Keratinocyte (primary cell): ENCODE data around the gene GNB5. TPM values are rescaled to one million over a fixed set of nuclear protein-coding genes. Genes with fewer than 3 reads are reported as not detected.

Source experiments
- DNase-seq: peaks from one replicate; pipeline ENCODE4 v3.0.0-alpha.2; 2011; ENCODE audit warnings: low read depth, missing footprints, low spot score
- FAIRE-seq: peaks from 2 replicates; lab custom pipeline; 2011; peaks lifted over from hg19 to GRCh38; lab: Jason Lieb, UNC
- H2AFZ ChIP-seq: 2 replicates; pipeline ENCODE4 v1.6.0; 2012; ENCODE audit warnings: low read length, control low read depth, inconsistent platforms; ENCODE audit not compliant: control insufficient read depth
- H3K27ac ChIP-seq: 2 replicates; pipeline ENCODE4 v1.5.1; 2011; ENCODE audit warnings: low read length; ENCODE audit not compliant: control insufficient read depth, insufficient read depth
- H3K27me3 ChIP-seq: 3 replicates; pipeline ENCODE4 v1.6.0; 2011; ENCODE audit warnings: low read length; ENCODE audit not compliant: control insufficient read depth, insufficient read depth; ENCODE audit errors: extremely low read depth
- H3K36me3 ChIP-seq, 2 experiments: 2 replicates in 1 of 2; 3 replicates in 1 of 2; pipeline ENCODE4 v1.5.1; 2011; ENCODE audit warnings: low read length in 2 of 2, mild to moderate bottlenecking in 1 of 2; ENCODE audit not compliant: control insufficient read depth in 2 of 2, insufficient read depth in 2 of 2; ENCODE audit errors: extremely low read depth in 1 of 2
- H3K4me1 ChIP-seq: 3 replicates; pipeline ENCODE4 v1.5.1; 2011; ENCODE audit warnings: low read length; ENCODE audit not compliant: control insufficient read depth, insufficient read depth; ENCODE audit errors: extremely low read depth
- H3K4me2 ChIP-seq: 3 replicates; pipeline ENCODE4 v1.6.0; 2011; ENCODE audit warnings: low read depth, low read length; ENCODE audit not compliant: control insufficient read depth, insufficient read depth; ENCODE audit errors: extremely low read depth
- H3K4me3 ChIP-seq, 3 experiments: fragments of 200-600 bp in 1 of 3; sonication (generic) in 1 of 3; 2 replicates in 2 of 3; 3 replicates in 1 of 3; pipeline ENCODE4 v1.5.1; 2011 to 2016; ENCODE audit warnings: low read length in 3 of 3, mild to moderate bottlenecking in 3 of 3, control low read depth in 2 of 3, inconsistent platforms in 1 of 3, low read depth in 1 of 3, mixed read lengths in 1 of 3, mixed run types in 1 of 3, moderate library complexity in 1 of 3; ENCODE audit not compliant: control insufficient read depth in 2 of 3, insufficient read depth in 2 of 3; ENCODE audit errors: extremely low read depth in 1 of 3
- H3K79me2 ChIP-seq: 2 replicates; pipeline ENCODE4 v1.6.0; 2012; ENCODE audit warnings: low read length; ENCODE audit not compliant: control insufficient read depth, insufficient read depth
- H3K9ac ChIP-seq: 3 replicates; pipeline ENCODE4 v1.6.0; 2011; ENCODE audit warnings: low read length; ENCODE audit not compliant: control insufficient read depth, insufficient read depth; ENCODE audit errors: extremely low read depth
- H3K9me1 ChIP-seq: 3 replicates; pipeline ENCODE4 v1.6.0; 2011; ENCODE audit warnings: low read length; ENCODE audit not compliant: control insufficient read depth, insufficient read depth; ENCODE audit errors: extremely low read depth
- H3K9me3 ChIP-seq: 2 replicates; pipeline ENCODE4 v1.5.1; 2012; ENCODE audit warnings: low read depth, low read length; ENCODE audit not compliant: control insufficient read depth
- H4K20me1 ChIP-seq: 3 replicates; pipeline ENCODE4 v1.6.0; 2011; ENCODE audit warnings: low read length; ENCODE audit not compliant: control insufficient read depth, insufficient read depth; ENCODE audit errors: extremely low read depth
- CTCF ChIP-seq, 3 experiments: IDR thresholded peaks in 1 of 3; conservative IDR thresholded peaks in 1 of 3; optimal IDR thresholded peaks in 1 of 3; 2 replicates in 2 of 3; 3 replicates in 1 of 3; pipeline versions ENCODE3 to v1.5.1; 2011; ENCODE audit warnings: low read length in 3 of 3, mild to moderate bottlenecking in 3 of 3, moderate library complexity in 2 of 3, control low read depth in 1 of 3, inconsistent platforms in 1 of 3; ENCODE audit not compliant: insufficient read depth in 2 of 3; ENCODE audit errors: extremely low read depth in 1 of 3
- EZH2 ChIP-seq: IDR thresholded peaks from one replicate; pipeline ENCODE4 v1.6.1; 2012; ENCODE audit warnings: inconsistent platforms, mild to moderate bottlenecking, low read length, moderate library complexity
- dilution Hi-C: fragments of 300-500 bp; cut with MboI; formaldehyde crosslinking; loops from one replicate; pipeline ENCODE4 v1.7.0; 2020; ENCODE audit warnings: low sequenced_read_pairs; ENCODE audit not compliant: extremely low pct_ligation_motif_present
- polyA plus RNA-seq, 5 experiments: library from polyadenylated mRNA; depleted of rRNA in 3 of 5; stranded (reverse) in 3 of 5; stranded (forward) in 1 of 5; unstranded in 1 of 5; fragments of >200 nt; gene quantifications; 1 replicate in 1 of 5; 2 replicates in 3 of 5; 3 replicates in 1 of 5; pipeline versions ENCODE4 v1.2.1 to v1.2.3, GENCODE V29; 2011 to 2012; ENCODE audit warnings: missing spikeins in 2 of 5, low read depth in 1 of 5, low replicate concordance in 1 of 5

GNB5 gene
- polyA plus RNA-seq, 1 donor (not counting 4 experiments of a cell fraction or from before 2014, with no cell fraction given), result 25.8 TPM

GRCh38 chr15:52146776-52147175, 44.4 kb downstream of the GNB5 start:
- dilution Hi-C loops, result no loop called here
- H3K4me2 ChIP-seq, result no peak overlapping the region
- TF ChIP-seq CTCF (optimal IDR thresholded peaks at IDR 0.05 in 1 of 3, IDR thresholded peaks at IDR 0.05 in 1 of 3, conservative IDR thresholded peaks at IDR 0.05 in 1 of 3; ENCODE audit: extremely low read depth in 1 of 3, insufficient read depth in 2 of 3, low read length in 3 of 3) (no peak), EZH2 (no peak)
- H2AFZ ChIP-seq, result no peak overlapping the region
- DNase-seq (no peak), FAIRE-seq (no peak)
- H4K20me1 ChIP-seq, result no peaks in the 10 kb centered on the region
- H3K27ac ChIP-seq, result no peak overlapping the region
- no peaks in the 10 kb centered on the region for H3K9me1 ChIP-seq
- peaks cover 7% of the 10 kb centered on the region for H3K4me1 ChIP-seq
- H3K9ac ChIP-seq, result no peak overlapping the region
- H3K79me2 ChIP-seq, result no peaks in the 10 kb centered on the region
- peaks cover 0 to 15% of the 10 kb centered on the region in 2 experiments for H3K36me3 ChIP-seq
- peaks cover 2% of the 10 kb centered on the region for H3K9me3 ChIP-seq
- no peak overlapping the region for H3K4me3 ChIP-seq
- H3K27me3 ChIP-seq, result no peaks in the 10 kb centered on the region

GRCh38 chr15:52146261-52146660, 44.9 kb downstream of the GNB5 start:
- TF ChIP-seq CTCF (optimal IDR thresholded peaks at IDR 0.05 in 1 of 3, IDR thresholded peaks at IDR 0.05 in 1 of 3, conservative IDR thresholded peaks at IDR 0.05 in 1 of 3; ENCODE audit: extremely low read depth in 1 of 3, insufficient read depth in 2 of 3, low read length in 3 of 3) (no peak), EZH2 (no peak)
- H3K9me3 ChIP-seq, result peaks cover 2% of the 10 kb centered on the region
- no peak overlapping the region for H3K9ac ChIP-seq
- DNase-seq (no peak), FAIRE-seq (no peak)
- H3K4me3 ChIP-seq, result no peak overlapping the region
- H2AFZ ChIP-seq, result no peak overlapping the region
- H3K27ac ChIP-seq, result no peak overlapping the region
- no peaks in the 10 kb centered on the region for H4K20me1 ChIP-seq
- H3K9me1 ChIP-seq, result no peaks in the 10 kb centered on the region
- dilution Hi-C loops, result no loop called here
- H3K4me2 ChIP-seq, result no peak overlapping the region
- H3K79me2 ChIP-seq, result no peaks in the 10 kb centered on the region
- H3K4me1 ChIP-seq, result peaks cover 7% of the 10 kb centered on the region
- H3K27me3 ChIP-seq, result no peaks in the 10 kb centered on the region
- H3K36me3 ChIP-seq, result peaks cover 0 to 15% of the 10 kb centered on the region in 2 experiments
